ENCODE measurements around the gene ATP10A.
"Not testable (repeated sequence)": the region's sequence is repeated elsewhere in the genome, so short reads cannot be mapped to it uniquely, and the experiment has no call there.

The ATP10A gene

GRCh38 chr15:25774871-25775270 is 88.3 kb downstream of the ATP10A start:
- H3K4me3 ChIP-seq (ENCODE audit: control insufficient read depth, low read depth, low read length): no peak overlapping the region
- no peak for DNase-seq (ENCODE audit: low read depth)
- TF ChIP-seq CTCF (conservative IDR thresholded peaks at IDR 0.05; ENCODE audit: control insufficient read depth, insufficient read depth, low read depth, low read length): no peak

- no peak overlapping the region for H3K4me3 ChIP-seq (ENCODE audit: control insufficient read depth, low read depth, low read length)
- no peak for DNase-seq (ENCODE audit: low read depth)
- no peak for TF ChIP-seq CTCF (conservative IDR thresholded peaks at IDR 0.05; ENCODE audit: control insufficient read depth, insufficient read depth, low read depth, low read length)
Observed at GRCh38 chr15:25773248-25773647, 89.9 kb downstream of the ATP10A start.

- TF ChIP-seq CTCF (conservative IDR thresholded peaks at IDR 0.05; ENCODE audit: control insufficient read depth, insufficient read depth, low read depth, low read length): no peak
- H3K4me3 ChIP-seq (ENCODE audit: control insufficient read depth, low read depth, low read length): no peak overlapping the region
- DNase-seq (ENCODE audit: low read depth): no peak
Observed at GRCh38 chr15:25772500-25772899, 90.6 kb downstream of the ATP10A start.

GRCh38 chr15:25771736-25772135 is 91.4 kb downstream of the ATP10A start:
- not testable (repeated sequence) for DNase-seq (ENCODE audit: low read depth); H3K4me3 ChIP-seq (ENCODE audit: control insufficient read depth, low read depth, low read length)

- TF ChIP-seq CTCF (conservative IDR thresholded peaks at IDR 0.05; ENCODE audit: control insufficient read depth, insufficient read depth, low read depth, low read length): no peak
- no peak for DNase-seq (ENCODE audit: low read depth)
- H3K4me3 ChIP-seq (ENCODE audit: control insufficient read depth, low read depth, low read length): no peak overlapping the region
Observed at GRCh38 chr15:25771338-25771706, 91.8 kb downstream of the ATP10A start.

GRCh38 chr15:25770618-25771337 is 92.3 kb downstream of the ATP10A start:
- no peak overlapping the region for H3K4me3 ChIP-seq (ENCODE audit: control insufficient read depth, low read depth, low read length)
- no peak for TF ChIP-seq CTCF (conservative IDR thresholded peaks at IDR 0.05; ENCODE audit: control insufficient read depth, insufficient read depth, low read depth, low read length)
- DNase-seq (ENCODE audit: low read depth): no peak

- no peak for DNase-seq (ENCODE audit: low read depth)
- no peak for TF ChIP-seq CTCF (conservative IDR thresholded peaks at IDR 0.05; ENCODE audit: control insufficient read depth, insufficient read depth, low read depth, low read length)
Observed at GRCh38 chr15:25770031-25770430, 93.1 kb downstream of the ATP10A start.

More at GRCh38 chr15:25770031-25770430, 93.1 kb downstream of the ATP10A start:
- H3K4me3 ChIP-seq (ENCODE audit: control insufficient read depth, low read depth, low read length): no peak overlapping the region

Measured in fibroblast of mammary gland (primary cell).